ENCODE data around the gene ARID3A. TPM values are rescaled to one million over a fixed set of nuclear protein-coding genes. Genes with fewer than 3 reads are reported as not detected.

Gene ARID3A
- total RNA-seq, 2 donors from 2014 or later: 8.1 to 11.8 TPM

DNA sequence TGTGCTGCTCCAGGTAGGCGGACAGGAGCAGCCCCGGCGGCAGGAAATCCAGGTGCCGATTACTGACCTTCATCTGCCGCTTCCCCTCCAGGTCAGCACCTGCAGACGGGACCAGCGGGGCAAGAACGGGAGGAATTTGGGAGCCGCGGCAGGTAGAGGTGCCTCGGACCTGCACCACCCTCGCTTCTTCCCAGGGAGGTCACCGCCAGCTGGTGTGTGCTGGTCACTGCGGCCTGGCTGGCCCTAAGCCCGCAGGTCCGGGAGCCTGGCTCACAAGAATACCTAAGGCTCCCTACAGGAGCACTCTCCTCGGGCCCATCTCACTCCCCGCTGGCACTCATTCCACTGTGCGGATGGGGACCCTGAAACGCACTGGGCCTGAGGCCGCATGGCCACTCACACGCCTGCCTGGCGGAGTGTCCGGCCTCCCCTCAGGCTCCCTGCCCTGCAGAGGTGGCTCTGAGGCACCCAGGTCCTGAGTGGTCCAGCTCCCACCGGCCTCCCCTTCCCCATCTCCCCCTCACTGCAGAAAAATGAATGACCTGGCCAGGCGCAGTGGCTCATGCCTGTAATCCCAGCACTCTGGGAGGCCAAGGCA, 28.3 kb upstream of the ARID3A start:
- no peak for DNase-seq
- Mint-ChIP-seq H3K4me1 (peaks cover 14% of the 10 kb centered on the region), H3K27me3 (no peaks in the 10 kb centered on the region), H3K4me3 (no peak overlapping the region), H3K36me3 (ENCODE audit: low read depth) (no peaks in the 10 kb centered on the region), H3K27ac (peak overlapping the region; percentile 79)
- no peak for ATAC-seq
- H3K9me3 ChIP-seq (ENCODE audit: control insufficient read depth, low read length, poor library complexity, severe bottlenecking): no peaks in the 10 kb centered on the region

DNA sequence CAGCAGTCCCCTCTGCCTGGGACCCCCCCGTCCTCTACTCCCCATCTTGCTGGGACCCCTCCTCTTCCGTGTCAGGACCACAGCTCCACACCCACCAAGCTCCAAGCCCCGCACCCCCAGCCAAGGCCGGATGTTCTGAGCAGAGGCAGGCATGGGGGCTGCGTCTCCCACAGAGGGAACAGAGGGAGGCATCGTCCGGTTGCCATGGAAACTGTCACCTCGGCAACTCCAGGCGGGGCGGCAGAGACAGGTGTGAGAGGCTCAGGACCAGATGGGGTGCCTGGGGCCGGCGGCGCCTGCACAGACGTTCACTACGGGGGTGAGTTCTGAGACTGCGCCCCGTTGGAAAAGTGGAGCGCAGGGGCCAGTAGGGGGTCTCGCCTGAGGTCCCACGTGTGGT, 27.2 kb upstream of the ARID3A start:
- Mint-ChIP-seq H3K4me1 (peaks cover 7% of the 10 kb centered on the region), H3K4me3 (no peak overlapping the region), H3K27ac (no peak overlapping the region), H3K36me3 (ENCODE audit: low read depth) (no peaks in the 10 kb centered on the region), H3K27me3 (no peaks in the 10 kb centered on the region)
- no peaks in the 10 kb centered on the region for H3K9me3 ChIP-seq (ENCODE audit: control insufficient read depth, low read length, poor library complexity, severe bottlenecking)
- DNase-seq (no peak), ATAC-seq (peak; percentile 16)

DNA sequence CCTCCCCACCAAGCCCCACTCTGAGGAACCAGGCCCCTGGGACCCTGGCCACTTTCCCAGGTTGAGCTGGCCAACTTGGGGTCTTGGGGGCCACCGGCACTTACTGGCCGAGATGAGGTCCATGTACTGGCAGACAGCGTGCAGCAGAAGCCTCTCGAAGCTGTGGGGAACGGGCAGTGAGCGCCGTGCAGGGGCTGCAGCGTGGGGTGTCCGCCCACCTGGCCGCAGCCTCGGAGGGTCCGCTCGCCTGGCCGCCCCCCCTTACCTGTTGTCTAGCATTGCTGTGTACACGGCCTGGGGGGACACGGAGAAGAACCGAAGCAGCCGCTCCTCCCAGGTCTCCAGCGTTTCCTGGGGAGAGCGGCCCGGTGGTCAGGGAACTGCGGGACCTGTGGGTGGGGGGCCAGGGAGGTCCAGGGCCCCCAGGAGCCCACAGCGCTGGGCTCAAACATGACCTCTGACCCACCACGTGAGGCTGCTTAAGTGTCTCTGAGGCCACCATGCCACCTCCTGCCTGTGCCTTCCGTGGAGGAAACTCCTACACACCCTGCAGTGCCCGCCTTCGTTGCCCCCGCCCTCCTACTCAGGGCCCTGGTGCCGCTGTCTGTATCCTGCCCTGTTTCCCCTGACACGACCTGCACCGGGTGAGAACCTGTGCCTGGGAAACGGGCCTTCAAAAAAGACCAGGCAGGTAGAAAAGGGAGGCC, 26.3 kb upstream of the ARID3A start:
- Mint-ChIP-seq H3K27me3 (no peaks in the 10 kb centered on the region), H3K27ac (peak overlapping the region; percentile 63), H3K4me3 (no peak overlapping the region), H3K4me1 (peaks cover 12% of the 10 kb centered on the region), H3K36me3 (ENCODE audit: low read depth) (no peaks in the 10 kb centered on the region)
- DNase-seq (no peak), ATAC-seq (no peak)
- no peaks in the 10 kb centered on the region for H3K9me3 ChIP-seq (ENCODE audit: control insufficient read depth, low read length, poor library complexity, severe bottlenecking)

DNA sequence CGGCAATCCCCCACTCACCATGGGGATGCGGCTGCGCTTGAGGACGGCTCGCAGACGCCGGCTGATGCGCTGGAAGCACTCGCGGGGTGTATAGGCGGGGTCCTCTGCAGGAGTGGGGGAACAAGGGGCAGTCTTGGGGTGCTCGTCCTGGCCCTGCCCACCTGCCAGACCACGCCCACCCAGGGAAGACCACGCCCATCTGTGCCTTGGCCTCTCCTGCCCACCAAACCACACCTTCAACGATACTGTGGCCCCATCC, 25.9 kb upstream of the ARID3A start:
- no peaks in the 10 kb centered on the region for H3K27me3 Mint-ChIP-seq
- peaks cover 13% of the 10 kb centered on the region for H3K4me1 Mint-ChIP-seq
- no peak overlapping the region for H3K4me3 Mint-ChIP-seq
- ATAC-seq (peak; percentile 30), DNase-seq (no peak)
- H3K9me3 ChIP-seq (ENCODE audit: control insufficient read depth, low read length, poor library complexity, severe bottlenecking): no peaks in the 10 kb centered on the region
- H3K27ac Mint-ChIP-seq: peak overlapping the region; percentile 63
- H3K36me3 Mint-ChIP-seq (ENCODE audit: low read depth): no peaks in the 10 kb centered on the region

DNA sequence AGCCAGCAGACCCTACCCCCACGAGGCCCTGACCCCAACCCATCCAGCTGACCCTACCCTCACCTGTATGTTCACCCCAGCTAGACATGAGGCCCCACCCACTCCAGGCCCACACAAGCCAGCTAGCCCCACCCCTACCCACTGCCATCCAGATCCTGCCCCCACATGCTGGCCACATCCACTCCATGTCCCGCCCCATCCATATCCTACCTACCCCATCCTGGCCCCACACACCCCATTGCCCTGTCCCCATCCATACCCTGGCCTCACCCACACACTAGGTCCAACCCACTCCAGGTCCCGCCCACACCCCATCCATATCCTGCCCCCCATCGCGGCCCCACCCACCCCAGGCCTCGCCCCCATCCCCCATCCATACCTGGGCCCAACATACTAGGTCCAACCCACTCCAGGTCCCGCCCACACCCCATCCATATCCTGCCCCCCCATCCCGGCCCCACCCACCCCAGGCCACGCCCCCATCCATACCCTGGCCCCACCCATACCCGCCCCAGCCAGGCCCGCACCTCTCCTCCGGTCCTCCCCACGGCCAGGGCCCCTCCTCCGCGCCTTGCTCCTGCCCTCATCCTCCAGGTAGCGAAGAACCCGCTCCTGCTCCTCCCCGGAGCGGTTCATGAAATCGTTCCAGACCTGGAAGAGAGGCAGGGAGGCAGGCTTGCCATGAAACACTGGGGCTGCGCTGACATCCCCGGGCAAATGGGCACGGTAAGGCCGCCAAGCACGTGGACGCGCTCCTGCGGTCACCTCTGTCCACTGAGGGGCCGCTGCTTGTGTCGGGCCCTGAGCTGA, 25.3 kb upstream of the ARID3A start:
- Mint-ChIP-seq H3K36me3 (ENCODE audit: low read depth) (no peaks in the 10 kb centered on the region), H3K4me1 (peaks cover 11% of the 10 kb centered on the region), H3K27ac (peak overlapping the region; percentile 63), H3K27me3 (no peaks in the 10 kb centered on the region), H3K4me3 (no peak overlapping the region)
- ATAC-seq (peak; percentile 77), DNase-seq (peak in 1 of 3 donors; percentile 44)
- no peaks in the 10 kb centered on the region for H3K9me3 ChIP-seq (ENCODE audit: control insufficient read depth, low read length, poor library complexity, severe bottlenecking)

DNA sequence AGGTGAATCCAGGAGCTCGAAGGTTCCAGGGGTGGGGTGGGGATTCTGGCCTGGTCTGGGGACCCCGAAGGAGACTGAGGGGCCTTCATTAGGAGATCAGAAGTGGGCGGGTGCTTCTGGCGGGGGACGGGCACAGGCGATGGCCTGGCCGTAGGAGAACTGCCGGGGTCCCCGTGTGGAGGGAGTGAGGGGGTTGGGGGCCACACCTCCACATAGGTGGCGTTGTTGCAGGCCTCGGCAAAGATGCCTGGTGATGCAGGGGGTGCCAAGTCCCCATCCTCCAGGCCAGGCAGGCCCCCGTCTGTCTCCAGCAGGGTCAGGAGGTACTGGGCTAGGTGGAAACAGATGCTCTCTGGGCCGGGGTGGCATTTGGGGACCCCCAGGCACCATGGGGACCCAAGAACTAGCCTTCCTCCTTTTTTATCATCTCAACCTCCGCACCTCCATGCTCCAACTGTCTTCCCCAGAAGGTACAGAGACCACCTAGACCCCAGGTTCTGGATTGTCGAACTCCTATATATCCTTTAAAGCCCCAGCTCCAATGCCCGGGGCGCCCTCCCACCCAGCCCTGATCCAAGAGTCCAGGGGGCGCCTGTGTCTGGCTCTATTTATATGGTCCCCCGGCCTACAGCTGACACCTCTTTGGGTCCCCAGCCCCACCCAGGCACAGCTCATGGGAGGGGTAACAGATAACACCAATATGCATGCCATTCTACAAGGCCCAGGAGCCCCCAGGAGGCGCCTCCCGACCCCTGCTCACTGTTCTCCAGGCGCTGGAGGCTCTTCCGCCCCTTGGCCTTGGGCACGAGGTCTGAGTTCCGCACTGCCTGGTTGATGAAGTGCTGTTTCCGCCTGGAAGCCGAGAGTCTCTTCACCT, 24.4 kb upstream of the ARID3A start:
- ATAC-seq (no peak), DNase-seq (no peak)
- H3K4me3 Mint-ChIP-seq: no peak overlapping the region
- peaks cover 11% of the 10 kb centered on the region for H3K4me1 Mint-ChIP-seq
- no peaks in the 10 kb centered on the region for H3K27me3 Mint-ChIP-seq
- no peaks in the 10 kb centered on the region for H3K9me3 ChIP-seq (ENCODE audit: control insufficient read depth, low read length, poor library complexity, severe bottlenecking)
- H3K27ac Mint-ChIP-seq: no peak overlapping the region
- no peaks in the 10 kb centered on the region for H3K36me3 Mint-ChIP-seq (ENCODE audit: low read depth)

DNA sequence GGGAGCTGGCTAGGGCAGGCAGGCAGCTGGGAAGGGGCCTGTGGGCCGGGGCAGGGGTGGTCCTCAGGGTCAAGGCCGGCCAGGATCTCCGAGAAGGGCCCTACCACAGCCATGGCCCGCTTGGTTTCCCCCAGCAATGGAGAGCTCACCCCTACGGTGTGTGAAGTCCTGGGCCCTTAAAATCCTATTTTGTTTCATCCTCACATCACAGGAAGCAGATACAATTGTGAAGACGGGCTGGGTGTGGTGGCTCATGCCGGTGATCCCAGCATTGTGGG, 23.8 kb upstream of the ARID3A start:
- Mint-ChIP-seq H3K4me3 (no peak overlapping the region), H3K36me3 (ENCODE audit: low read depth) (no peaks in the 10 kb centered on the region), H3K27me3 (no peaks in the 10 kb centered on the region), H3K4me1 (peaks cover 16% of the 10 kb centered on the region), H3K27ac (no peak overlapping the region)
- H3K9me3 ChIP-seq (ENCODE audit: control insufficient read depth, low read length, poor library complexity, severe bottlenecking): no peaks in the 10 kb centered on the region
- ATAC-seq (no peak), DNase-seq (no peak)

DNA sequence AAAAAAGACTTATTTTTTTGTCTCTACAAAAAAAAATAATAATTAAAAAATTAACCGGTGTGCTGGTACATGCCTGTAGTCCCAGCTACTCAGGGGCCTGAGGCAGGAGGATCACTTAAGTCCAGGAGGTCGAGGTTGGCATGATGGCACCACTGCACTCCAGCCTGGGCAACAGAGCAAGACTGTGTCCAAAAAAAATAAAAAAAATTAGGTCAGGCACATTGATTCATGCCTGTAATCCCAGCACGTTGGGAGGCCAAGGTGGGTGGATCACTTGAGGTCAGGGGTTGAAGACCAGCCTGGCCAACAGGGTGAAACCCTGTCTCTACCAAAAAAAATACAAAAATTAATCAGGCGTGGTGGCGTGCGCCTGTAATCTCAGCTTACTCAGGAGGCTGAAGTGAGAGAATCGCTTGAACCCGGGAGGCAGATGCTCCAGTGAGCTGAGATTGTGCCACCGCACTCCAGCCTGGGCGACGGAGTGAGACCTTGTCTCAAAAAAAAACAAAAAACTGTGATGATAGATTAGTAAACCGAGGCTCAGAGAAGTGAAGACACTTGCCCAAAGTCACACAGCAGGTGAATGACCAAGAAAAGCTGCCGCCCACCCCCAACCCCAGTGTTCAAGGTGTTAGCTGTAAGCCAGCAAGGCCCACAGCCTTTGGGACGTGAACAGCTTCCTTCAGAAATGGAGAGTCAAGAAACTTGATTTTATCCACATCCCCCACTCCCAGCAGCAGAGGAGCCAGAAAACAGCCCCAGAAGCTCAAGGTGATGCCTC, 23.2 kb upstream of the ARID3A start:
- H3K36me3 Mint-ChIP-seq (ENCODE audit: low read depth): no peaks in the 10 kb centered on the region

DNA sequence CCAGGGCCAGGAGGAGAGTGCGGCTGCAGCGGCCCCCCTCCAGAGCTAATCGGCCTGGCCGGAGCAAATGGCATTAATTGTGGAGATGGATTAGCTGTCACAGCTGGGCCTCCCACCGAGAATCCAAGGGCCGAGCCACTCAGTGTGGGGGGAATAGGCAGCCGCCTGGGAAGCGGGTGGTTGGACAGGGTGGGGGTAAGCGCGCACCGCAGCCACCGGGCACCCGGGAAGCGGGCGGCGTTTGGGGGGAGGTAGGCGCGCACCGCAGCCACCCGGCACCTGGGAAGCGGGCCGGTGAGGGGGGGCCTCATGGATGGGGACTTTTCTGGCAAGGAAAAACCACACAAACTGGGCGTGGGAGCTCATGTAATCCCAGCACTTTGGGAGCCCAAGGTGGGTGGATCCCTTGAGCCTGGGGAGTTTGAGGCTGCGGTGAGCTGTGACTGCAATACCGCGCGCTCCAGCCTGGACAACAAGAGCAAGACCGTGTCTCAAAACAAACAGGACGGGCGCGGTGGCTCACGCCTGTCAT, 22.5 kb upstream of the ARID3A start:
- H3K4me1 Mint-ChIP-seq: peaks cover 23% of the 10 kb centered on the region
- DNase-seq (no peak), ATAC-seq (no peak)
- H3K36me3 Mint-ChIP-seq (ENCODE audit: low read depth): no peaks in the 10 kb centered on the region
- no peak overlapping the region for H3K4me3 Mint-ChIP-seq
- H3K27me3 Mint-ChIP-seq: no peaks in the 10 kb centered on the region
- no peak overlapping the region for H3K27ac Mint-ChIP-seq
- H3K9me3 ChIP-seq (ENCODE audit: control insufficient read depth, low read length, poor library complexity, severe bottlenecking): no peaks in the 10 kb centered on the region

More for the DNA sequence above, 23.2 kb upstream of the ARID3A start:
- no peaks in the 10 kb centered on the region for H3K27me3 Mint-ChIP-seq
- peaks cover 19% of the 10 kb centered on the region for H3K4me1 Mint-ChIP-seq
- ATAC-seq: no peak
- no peaks in the 10 kb centered on the region for H3K9me3 ChIP-seq (ENCODE audit: control insufficient read depth, low read length, poor library complexity, severe bottlenecking)
- no peak overlapping the region for H3K4me3 Mint-ChIP-seq
- no peak for DNase-seq
- H3K27ac Mint-ChIP-seq: no peak overlapping the region

DNA sequence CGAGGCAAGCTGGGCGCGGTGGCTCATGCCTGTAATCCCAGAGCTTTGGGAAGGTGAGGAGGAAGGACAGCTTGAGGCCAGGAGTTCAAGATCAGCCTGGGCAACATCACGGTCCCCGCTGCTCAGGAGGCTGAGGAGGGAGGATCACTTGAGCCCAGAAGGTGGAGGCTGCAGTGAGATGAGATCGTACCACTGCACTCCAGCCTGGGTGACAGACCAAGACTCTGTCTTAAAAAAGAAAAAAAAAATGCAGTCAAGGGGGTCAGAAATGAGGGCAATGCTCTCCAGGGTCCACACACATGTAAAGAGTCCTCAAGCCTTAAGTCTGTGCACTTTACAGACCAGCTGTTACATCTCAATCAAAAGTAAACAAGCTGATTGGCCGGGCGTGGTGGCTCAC, 21.3 kb upstream of the ARID3A start:
- H3K9me3 ChIP-seq (ENCODE audit: control insufficient read depth, low read length, poor library complexity, severe bottlenecking): no peaks in the 10 kb centered on the region
- no peaks in the 10 kb centered on the region for H3K27me3 Mint-ChIP-seq
- peaks cover 34% of the 10 kb centered on the region for H3K4me1 Mint-ChIP-seq
- peak overlapping the region; percentile 79 for H3K27ac Mint-ChIP-seq
- H3K4me3 Mint-ChIP-seq: no peak overlapping the region
- no peak for DNase-seq
- no peak for ATAC-seq
- H3K36me3 Mint-ChIP-seq (ENCODE audit: low read depth): peaks cover 2% of the 10 kb centered on the region

DNA sequence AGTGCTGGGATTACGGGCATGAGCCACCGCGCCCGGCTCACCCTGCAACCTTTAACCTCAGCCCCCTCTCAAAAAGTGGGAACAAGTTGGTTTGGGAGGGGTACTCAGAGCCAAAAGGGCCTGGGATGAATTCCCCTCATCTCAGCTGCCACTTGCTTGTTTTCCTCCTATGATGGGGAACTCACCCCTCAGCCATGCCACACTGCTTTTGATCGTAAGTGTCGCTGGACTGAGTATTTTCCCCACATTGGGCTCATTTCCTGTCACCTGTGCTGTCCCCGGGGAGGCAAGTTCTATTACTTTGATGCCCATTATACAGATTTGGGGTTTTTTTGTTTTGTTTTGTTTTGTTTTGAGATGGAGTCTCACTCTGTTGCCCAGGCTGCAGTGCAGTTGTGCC, 19.4 kb upstream of the ARID3A start:
- DNase-seq (no peak), ATAC-seq (peak; percentile 1)
- Mint-ChIP-seq H3K27ac (peak overlapping the region; percentile 100), H3K36me3 (ENCODE audit: low read depth) (peaks cover 3% of the 10 kb centered on the region), H3K4me1 (peaks cover 33% of the 10 kb centered on the region), H3K4me3 (peak overlapping the region; percentile 45), H3K27me3 (no peaks in the 10 kb centered on the region)
- H3K9me3 ChIP-seq (ENCODE audit: control insufficient read depth, low read length, poor library complexity, severe bottlenecking): no peaks in the 10 kb centered on the region

DNA sequence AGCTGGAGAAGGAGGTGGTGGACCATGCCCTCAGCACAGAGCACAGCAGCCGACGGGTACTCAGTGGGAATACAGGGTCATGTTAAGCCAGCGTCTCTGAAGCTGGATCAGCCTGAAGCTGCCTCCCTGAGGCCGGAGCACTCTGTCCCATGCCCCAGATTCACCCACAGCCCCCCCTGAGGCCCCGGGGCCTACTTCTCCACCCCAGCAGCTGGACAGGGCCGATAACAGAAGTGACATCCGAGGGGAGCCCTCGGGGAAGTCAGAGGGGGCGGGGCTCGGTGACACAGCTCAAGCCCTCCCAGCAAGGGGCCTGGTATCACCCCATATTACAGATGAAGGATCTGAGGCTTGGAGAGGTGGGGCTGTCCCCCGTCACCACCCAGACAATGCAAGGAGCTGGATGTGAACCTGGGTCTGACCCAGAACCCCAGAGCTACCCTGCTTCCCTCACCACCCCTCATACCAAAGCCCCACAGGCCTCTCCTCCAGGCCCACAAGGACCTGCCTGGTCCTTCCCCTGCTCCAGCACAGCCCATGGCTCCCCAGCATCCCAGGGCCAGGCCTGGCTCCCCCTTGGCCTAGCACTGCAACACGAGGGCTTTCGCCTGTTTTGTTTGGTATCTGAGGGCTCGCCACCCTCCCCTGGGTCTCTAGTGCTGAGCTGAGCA, 18.5 kb upstream of the ARID3A start:
- DNase-seq (no peak), ATAC-seq (no peak)
- no peaks in the 10 kb centered on the region for H3K9me3 ChIP-seq (ENCODE audit: control insufficient read depth, low read length, poor library complexity, severe bottlenecking)
- Mint-ChIP-seq H3K4me1 (peaks cover 33% of the 10 kb centered on the region), H3K36me3 (ENCODE audit: low read depth) (peaks cover 3% of the 10 kb centered on the region), H3K27ac (peak overlapping the region; percentile 100), H3K4me3 (peak overlapping the region; percentile 90), H3K27me3 (no peaks in the 10 kb centered on the region)
